ENCODE results near the gene AKAP6.

Gene AKAP6

DNA sequence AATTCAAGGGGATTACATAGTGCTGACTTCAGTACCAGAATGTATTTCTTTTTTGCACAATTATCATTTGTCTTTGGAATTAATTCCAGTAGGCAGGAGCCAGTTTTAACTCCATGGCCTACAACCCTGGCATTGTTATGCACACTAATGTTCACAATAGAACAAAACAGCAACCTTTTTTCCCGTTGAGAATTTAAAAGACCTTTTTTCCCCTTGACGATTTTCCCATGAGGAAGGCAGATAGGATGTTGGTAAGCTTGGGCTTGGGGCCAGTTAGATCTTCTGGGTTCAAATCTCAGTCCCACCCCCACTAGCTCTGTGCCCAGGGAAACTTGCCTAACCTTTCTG, 13.7 kb downstream of the AKAP6 start:
- DNase-seq, result no peak
- Histone ChIP-seq H3K4me3 (ENCODE audit: low read depth, low read length) (no peak overlapping the region), H3K36me3 (replicated peaks) (no peaks in the 10 kb centered on the region), H3K27ac (no peak overlapping the region), H3K27me3 (replicated peaks) (no peaks in the 10 kb centered on the region)
- in situ Hi-C loops (cut with HindIII; ENCODE audit: low pct_ligation_motif_present, low sequenced_read_pairs), result no loop called here
- TF ChIP-seq, protein P1, sequence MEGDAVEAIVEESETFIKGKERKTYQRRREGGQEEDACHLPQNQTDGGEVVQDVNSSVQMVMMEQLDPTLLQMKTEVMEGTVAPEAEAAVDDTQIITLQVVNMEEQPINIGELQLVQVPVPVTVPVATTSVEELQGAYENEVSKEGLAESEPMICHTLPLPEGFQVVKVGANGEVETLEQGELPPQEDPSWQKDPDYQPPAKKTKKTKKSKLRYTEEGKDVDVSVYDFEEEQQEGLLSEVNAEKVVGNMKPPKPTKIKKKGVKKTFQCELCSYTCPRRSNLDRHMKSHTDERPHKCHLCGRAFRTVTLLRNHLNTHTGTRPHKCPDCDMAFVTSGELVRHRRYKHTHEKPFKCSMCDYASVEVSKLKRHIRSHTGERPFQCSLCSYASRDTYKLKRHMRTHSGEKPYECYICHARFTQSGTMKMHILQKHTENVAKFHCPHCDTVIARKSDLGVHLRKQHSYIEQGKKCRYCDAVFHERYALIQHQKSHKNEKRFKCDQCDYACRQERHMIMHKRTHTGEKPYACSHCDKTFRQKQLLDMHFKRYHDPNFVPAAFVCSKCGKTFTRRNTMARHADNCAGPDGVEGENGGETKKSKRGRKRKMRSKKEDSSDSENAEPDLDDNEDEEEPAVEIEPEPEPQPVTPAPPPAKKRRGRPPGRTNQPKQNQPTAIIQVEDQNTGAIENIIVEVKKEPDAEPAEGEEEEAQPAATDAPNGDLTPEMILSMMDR (IDR thresholded peaks at IDR 0.05; ENCODE audit: low read depth, low read length, missing control alignments), result no peak

DNA sequence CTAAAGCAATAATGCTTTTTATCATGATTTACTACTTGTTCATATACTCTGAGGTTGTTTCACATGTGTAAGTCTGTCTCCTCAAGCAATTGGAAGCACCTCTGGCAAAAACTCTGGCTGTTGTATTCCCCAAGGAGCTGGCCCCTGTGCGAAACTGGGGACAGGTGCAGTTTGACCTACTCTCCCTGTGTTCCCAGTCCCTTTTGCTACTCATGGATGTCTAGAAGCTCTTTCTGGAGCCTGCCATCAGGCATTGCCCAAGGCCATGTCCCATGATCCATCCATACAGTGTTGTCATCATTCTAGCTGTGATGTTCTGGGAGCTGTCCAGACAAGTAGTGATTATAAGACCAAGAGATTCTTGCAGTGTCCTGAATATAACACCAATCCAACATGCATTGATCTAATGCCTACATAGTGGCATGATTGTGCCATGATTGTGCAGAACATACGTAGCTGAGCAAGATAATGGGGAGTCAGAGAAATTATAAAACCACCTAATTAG, 14.9 kb downstream of the AKAP6 start:
- Histone ChIP-seq H3K4me3 (ENCODE audit: low read depth, low read length) (no peak overlapping the region), H3K27ac (no peak overlapping the region), H3K27me3 (replicated peaks) (no peaks in the 10 kb centered on the region), H3K36me3 (replicated peaks) (no peaks in the 10 kb centered on the region)
- DNase-seq, result no peak
- TF ChIP-seq, protein P1 (IDR thresholded peaks at IDR 0.05; ENCODE audit: low read depth, low read length, missing control alignments), result no peak
- in situ Hi-C loops (cut with HindIII; ENCODE audit: low pct_ligation_motif_present, low sequenced_read_pairs), result no loop called here

DNA sequence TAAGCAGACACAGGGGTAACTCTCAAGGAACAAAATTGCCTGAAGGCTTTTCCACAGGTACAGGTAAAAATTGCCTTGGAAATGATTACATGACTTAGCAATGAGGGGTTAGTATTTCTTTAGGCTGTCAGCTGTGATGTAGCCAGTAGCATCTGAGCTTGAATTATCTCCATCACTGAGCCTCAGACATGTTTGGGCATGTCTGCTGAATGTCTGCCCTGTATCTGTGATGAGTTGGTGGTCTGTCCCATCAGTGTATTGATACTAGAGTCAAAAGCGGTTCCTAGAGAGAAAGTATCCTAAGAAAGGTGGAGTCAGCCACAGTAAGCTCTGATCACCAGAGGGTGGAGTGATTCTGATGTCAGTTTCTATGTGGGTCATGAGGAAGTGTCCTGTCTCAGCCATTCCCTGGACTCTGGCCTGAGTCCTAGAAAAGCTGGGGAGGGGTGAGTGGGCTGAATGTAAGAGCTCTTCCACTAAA, 16.3 kb downstream of the AKAP6 start:
- in situ Hi-C loops (cut with HindIII; ENCODE audit: low pct_ligation_motif_present, low sequenced_read_pairs), result no loop called here
- TF ChIP-seq, protein P1 (IDR thresholded peaks at IDR 0.05; ENCODE audit: low read depth, low read length, missing control alignments), result no peak
- DNase-seq, result peak; percentile 28
- no peak overlapping the region for H3K4me3 ChIP-seq (ENCODE audit: low read depth, low read length)
- H3K27me3 ChIP-seq (replicated peaks), result no peaks in the 10 kb centered on the region
- H3K27ac ChIP-seq, result no peak overlapping the region
- H3K36me3 ChIP-seq (replicated peaks), result no peaks in the 10 kb centered on the region

DNA sequence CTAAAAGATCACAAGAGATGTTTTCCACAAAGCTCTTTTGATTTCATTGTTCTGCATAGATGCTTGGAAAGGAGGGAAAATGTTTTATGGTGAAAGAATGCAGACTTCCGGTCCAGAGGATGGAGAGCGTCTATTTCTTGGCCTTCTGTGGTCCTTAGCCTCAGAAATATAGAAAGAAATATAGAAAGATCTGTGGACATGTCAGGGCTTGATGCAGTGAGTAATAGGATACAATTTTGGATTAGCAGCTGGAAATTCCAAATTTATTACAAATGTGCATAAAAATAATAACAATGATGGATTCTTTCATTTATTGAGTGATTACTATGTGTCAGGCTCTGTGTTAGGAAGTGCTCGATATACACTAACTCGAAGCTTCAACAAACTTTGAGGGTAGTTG, 20.2 kb downstream of the AKAP6 start:
- no peak for DNase-seq
- Histone ChIP-seq H3K4me3 (ENCODE audit: low read depth, low read length) (no peak overlapping the region), H3K36me3 (replicated peaks) (no peaks in the 10 kb centered on the region), H3K27ac (no peak overlapping the region), H3K27me3 (replicated peaks) (no peaks in the 10 kb centered on the region)
- TF ChIP-seq, protein P1 (IDR thresholded peaks at IDR 0.05; ENCODE audit: low read depth, low read length, missing control alignments), result no peak
- in situ Hi-C loops (cut with HindIII; ENCODE audit: low pct_ligation_motif_present, low sequenced_read_pairs), result no loop called here

DNA sequence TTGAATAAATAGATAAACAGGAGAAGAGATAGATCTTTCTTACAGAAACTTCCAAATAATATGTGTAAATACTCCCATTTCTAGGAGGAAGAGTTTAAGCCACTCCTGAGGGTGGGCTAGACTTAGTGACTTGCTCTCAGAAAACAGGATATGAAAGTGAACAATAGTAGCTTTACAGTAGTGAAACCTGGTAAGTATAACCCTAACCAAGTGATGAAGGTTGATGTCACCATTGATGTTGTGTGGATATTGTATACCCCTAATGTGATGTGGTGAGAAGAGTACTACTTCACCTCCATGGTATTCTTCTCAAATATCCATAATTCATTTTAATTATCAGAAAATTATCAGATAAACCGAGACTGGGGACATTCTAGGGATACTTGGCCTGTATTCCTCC, 20.9 kb downstream of the AKAP6 start:
- in situ Hi-C loops (cut with HindIII; ENCODE audit: low pct_ligation_motif_present, low sequenced_read_pairs), result no loop called here
- Histone ChIP-seq H3K36me3 (replicated peaks) (no peaks in the 10 kb centered on the region), H3K27me3 (replicated peaks) (no peaks in the 10 kb centered on the region), H3K4me3 (ENCODE audit: low read depth, low read length) (no peak overlapping the region), H3K27ac (no peak overlapping the region)
- TF ChIP-seq, protein P1 (IDR thresholded peaks at IDR 0.05; ENCODE audit: low read depth, low read length, missing control alignments), result no peak
- DNase-seq, result no peak

DNA sequence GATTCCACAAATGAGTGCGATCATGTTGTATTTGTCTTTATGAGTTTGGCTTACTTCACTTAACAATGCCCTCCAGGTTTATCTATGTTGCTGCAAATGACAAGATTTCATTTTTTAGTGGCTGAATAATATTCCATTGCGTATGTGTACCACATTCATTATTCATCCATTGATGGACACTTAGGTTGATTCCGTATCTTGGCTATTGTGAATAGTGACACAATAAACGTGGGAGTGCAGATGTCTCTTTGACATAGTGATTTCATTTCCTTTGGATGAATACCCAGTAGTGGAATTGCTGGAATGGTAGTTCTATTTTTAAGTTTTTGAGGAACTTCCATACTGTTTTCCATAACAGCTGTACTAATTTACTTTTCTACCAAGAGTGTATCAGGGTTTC, 23.5 kb downstream of the AKAP6 start:
- TF ChIP-seq, protein P1 (IDR thresholded peaks at IDR 0.05; ENCODE audit: low read depth, low read length, missing control alignments), result no peak
- no peak overlapping the region for H3K27ac ChIP-seq
- H3K36me3 ChIP-seq (replicated peaks), result no peaks in the 10 kb centered on the region
- no peak overlapping the region for H3K4me3 ChIP-seq (ENCODE audit: low read depth, low read length)
- in situ Hi-C loops (cut with HindIII; ENCODE audit: low pct_ligation_motif_present, low sequenced_read_pairs), result no loop called here
- no peak for DNase-seq
- H3K27me3 ChIP-seq (replicated peaks), result no peaks in the 10 kb centered on the region
